ENCODE results near the gene HDAC11.

DNA sequence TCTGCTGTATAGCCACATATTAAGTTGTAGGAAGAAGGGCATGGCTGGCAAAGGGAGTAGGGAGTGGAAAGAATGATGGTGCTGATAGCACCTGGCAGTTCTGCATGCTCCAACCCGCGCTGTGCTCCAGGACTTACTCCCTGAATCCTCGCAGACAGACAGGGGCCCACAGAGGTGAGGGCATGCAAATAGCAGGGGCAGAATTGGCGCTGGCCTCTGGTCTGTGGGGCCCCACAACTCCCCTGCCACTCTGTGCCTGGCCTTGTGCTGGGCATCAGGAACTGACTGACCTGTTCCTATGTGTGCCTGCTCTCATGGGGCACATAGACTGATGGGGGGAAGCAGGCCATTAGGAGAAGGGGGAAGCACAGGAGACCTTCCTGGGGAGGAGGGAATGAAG, 20.9 kb downstream of the HDAC11 start:
- TF ChIP-seq, protein P1, sequence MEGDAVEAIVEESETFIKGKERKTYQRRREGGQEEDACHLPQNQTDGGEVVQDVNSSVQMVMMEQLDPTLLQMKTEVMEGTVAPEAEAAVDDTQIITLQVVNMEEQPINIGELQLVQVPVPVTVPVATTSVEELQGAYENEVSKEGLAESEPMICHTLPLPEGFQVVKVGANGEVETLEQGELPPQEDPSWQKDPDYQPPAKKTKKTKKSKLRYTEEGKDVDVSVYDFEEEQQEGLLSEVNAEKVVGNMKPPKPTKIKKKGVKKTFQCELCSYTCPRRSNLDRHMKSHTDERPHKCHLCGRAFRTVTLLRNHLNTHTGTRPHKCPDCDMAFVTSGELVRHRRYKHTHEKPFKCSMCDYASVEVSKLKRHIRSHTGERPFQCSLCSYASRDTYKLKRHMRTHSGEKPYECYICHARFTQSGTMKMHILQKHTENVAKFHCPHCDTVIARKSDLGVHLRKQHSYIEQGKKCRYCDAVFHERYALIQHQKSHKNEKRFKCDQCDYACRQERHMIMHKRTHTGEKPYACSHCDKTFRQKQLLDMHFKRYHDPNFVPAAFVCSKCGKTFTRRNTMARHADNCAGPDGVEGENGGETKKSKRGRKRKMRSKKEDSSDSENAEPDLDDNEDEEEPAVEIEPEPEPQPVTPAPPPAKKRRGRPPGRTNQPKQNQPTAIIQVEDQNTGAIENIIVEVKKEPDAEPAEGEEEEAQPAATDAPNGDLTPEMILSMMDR (IDR thresholded peaks at IDR 0.05; ENCODE audit: low read depth, low read length), result no peak
- TF ChIP-seq EZH2phosphoT487 (IDR thresholded peaks at IDR 0.05; ENCODE audit: low read depth), result no peak

All from OCI-LY3 (cell line).